ENCODE results near the gene CYSRT1.

The CYSRT1 gene

DNA sequence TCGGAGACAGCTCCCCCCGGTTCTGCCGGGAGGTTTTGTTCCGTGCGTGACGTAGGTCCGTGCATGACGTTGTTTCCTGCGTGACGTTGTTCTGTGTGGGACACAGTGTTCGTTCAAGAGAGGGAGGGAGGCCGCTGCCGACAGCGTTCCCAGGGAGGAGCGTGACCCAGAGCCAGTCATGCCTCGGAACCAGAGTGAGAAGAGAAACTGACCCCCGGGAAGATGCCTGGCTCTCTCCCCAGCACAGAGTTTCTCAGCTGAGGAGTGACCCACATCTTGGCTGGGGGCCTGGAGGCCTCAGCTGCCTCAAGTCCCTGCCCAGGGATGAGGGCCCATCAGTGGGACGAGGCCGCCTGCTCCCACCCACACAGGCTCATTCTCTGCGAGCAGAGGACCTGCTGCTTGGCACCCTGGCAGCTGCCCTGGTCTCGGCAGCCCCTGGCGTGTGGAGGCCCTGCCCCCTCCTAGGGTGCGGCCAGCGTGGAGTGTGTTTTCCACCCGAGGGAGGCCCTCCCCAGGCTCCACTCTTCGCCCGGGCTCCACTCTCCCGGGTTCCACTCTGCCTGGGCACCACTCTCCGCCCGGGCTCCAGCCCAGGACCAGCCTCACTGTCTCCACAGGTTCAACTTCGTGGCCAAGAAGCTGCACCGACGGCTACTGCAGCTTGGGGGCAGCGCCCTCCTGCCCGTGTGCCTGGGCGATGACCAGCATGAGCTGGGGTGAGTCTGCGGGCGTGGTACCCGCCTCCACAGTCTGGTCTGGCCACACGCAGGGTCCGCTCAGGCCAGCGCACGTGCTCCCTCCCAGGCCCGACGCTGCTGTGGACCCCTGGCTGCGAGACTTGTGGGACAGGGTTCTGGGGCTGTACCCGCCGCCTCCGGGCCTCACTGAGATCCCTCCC is 11.6 kb upstream of the CYSRT1 start:
- no peak for DNase-seq

DNA sequence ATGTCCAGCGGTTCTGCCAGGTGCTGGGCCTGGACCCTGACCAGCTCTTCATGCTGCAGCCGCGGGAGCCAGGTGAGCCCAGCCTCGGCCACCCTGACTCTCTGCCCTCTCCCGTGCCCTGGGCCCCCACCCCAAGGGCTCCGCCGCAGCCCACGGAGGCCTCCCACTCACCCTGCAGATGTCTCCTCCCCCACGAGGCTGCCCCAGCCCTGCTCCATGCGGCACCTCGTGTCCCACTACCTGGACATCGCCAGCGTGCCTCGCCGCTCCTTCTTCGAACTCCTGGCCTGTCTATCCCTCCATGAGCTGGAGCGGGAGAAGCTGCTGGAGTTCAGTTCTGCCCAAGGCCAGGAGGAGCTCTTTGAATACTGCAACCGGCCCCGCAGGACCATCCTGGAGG is 10.4 kb upstream of the CYSRT1 start:
- no peak for DNase-seq

DNA sequence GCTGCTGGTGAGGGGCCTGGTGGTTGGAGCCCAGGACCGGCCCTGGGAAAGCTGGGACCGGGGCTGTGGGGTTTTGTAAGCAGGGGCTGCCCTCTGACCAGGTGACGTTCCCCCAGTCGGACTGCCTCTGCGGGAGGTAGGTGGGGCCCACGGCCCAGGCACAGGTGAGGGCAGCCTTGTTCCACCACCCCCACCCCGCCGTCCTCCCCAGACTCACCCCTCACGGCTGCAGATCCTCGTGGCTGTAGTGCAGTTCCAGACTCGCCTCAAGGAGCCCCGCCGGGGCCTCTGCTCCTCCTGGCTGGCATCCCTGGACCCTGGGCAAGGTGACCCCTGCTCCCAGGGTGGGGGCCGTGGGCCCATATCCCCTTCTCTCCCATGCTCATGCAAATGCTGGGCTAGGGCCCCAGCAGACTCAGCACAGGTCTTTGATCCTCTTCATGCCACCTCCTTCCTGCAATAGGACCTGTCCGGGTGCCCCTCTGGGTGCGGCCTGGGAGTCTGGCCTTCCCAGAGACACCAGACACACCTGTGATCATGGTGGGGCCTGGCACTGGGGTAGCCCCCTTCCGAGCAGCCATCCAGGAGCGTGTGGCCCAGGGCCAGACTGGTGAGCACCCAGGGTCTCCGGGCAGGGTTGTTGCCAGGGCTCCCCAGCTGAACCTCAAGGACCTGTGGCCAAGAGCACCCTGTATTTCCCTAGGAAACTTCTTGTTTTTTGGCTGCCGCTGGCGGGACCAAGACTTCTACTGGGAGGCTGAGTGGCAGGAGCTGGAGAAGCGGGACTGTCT is 9.6 kb upstream of the CYSRT1 start:
- DNase-seq = no peak

GRCh38 chr9:137216188-137216965 is 8.6 kb upstream of the CYSRT1 start:
- no peak for DNase-seq

DNA sequence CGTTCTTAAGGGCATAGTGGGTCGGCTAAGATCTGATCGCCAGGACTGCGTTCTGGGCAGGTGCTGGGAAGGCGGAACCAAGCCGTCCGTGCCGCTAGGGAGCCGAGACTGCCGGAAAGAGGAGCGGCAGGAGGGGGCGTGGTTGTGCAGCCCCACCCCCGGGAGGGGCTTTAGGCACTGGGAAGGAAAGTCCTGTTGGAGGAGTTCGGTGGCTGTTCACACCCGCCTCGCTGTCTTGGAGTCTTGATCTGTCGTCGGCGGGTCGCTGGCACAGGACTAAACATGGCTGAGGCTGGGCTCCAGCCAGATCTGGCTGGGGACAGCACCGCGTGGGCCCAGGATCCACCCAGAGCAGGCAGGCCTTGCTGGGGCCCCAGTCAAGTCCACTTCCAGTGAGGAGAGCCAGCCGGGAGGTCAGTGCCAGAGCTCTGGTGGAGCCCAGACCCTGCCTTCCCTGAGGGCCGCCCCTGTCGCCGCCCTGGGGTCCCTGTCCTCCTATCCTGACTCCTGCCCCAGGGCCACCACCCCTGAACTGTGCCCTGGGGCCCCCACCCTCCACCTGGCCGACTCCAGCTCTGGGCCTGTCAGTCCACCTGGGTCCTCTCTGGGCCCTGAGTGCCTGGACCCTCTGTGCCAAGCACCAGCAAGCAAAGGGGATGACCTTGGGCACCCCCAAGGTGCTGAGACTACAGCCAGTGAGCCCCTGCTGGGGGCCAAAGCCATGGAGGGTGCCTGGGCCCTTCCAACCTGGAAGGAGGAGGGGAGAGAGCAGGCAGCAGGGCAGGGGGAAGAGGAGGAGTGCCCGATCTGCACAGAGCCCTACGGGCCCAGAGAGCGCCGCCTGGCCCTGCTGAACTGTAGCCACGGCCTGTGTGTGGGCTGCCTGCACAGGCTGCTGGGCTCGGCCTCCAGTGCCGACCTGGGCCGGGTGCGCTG is 7.4 kb upstream of the CYSRT1 start:
- no peak for DNase-seq

- no peak for DNase-seq
Observed at GRCh38 chr9:137218212-137218753, 6.7 kb upstream of the CYSRT1 start.

- no peak for DNase-seq
Observed at GRCh38 chr9:137218754-137219271, 6.2 kb upstream of the CYSRT1 start.

GRCh38 chr9:137219757-137220316 is 5.1 kb upstream of the CYSRT1 start:
- DNase-seq = no peak

- DNase-seq = no peak
Observed at GRCh38 chr9:137220317-137221094, 4.5 kb upstream of the CYSRT1 start.

DNA sequence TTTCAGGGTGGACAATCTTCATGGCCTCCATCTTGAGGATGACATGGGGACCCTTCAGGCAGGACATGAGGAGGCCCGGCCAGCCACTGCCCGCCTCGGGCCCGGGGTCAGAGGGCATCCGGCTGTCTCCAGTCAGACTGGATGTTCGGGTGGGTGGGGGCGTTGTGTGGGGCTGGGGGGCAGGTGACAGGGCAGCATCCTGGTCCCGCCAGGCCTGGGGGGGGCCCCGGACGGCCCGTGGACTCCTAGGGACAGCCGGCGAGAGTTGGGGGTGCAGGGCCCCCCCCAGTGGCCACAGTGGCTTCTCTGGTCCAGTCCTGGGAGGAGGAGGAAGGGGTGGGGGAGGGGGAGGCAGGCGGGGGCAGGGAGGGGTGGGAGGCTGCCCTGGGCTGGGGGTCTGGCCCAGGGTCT is 3.9 kb upstream of the CYSRT1 start:
- DNase-seq = no peak

- no peak for DNase-seq
Observed at GRCh38 chr9:137221506-137222111, 3.4 kb upstream of the CYSRT1 start.

DNA sequence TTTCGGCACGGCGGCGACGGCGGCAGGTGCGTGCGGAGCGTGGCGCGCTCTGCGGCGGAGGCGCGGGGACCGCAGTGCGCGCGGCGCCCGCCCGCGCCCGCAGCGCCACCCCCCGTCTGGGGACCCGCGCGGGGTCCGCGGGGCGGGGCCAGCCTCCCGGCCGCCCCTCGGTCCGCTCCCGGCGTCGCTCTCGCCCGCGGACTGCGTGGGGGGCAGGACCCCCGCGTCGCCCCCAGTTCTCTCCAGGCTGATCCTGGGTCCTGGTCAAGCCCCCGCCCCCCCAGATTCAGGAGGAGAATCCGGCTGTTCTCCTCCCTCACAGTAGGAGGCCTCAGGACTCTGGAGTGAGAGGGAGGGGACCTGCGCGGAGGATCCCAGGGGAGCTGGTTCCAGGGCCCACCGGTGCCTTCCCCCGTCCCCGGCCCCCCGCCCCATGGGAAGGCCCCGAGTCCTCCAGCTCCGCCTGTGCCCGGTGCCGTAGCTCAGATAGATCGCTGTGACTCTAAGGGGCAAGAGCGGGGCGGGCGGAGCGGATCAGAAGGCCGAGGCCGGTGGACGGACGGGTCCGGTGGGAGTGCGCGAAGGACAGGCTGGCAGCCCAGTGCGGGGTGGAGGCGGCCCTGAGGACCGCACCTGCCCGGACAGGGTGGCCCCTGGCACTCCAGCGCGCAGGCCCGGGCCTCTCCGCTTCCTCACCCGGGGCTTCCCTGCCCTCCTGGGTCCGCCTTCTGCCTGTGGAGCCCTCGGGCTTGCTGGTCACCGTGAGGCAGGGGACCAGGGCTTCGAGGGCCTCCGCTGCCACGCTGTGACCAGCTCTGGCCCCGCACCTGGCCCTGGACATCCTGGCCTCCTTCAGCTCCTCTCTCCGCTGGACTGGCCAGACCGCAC is 2.5 kb upstream of the CYSRT1 start, which contains the start of gene RNF208:
RNF208 (minus strand) TSS at position 51 of the 888 bp plus-strand sequence. CDS start 1,028 bp downstream, outside the sequence.
- DNase-seq = no peak

DNA sequence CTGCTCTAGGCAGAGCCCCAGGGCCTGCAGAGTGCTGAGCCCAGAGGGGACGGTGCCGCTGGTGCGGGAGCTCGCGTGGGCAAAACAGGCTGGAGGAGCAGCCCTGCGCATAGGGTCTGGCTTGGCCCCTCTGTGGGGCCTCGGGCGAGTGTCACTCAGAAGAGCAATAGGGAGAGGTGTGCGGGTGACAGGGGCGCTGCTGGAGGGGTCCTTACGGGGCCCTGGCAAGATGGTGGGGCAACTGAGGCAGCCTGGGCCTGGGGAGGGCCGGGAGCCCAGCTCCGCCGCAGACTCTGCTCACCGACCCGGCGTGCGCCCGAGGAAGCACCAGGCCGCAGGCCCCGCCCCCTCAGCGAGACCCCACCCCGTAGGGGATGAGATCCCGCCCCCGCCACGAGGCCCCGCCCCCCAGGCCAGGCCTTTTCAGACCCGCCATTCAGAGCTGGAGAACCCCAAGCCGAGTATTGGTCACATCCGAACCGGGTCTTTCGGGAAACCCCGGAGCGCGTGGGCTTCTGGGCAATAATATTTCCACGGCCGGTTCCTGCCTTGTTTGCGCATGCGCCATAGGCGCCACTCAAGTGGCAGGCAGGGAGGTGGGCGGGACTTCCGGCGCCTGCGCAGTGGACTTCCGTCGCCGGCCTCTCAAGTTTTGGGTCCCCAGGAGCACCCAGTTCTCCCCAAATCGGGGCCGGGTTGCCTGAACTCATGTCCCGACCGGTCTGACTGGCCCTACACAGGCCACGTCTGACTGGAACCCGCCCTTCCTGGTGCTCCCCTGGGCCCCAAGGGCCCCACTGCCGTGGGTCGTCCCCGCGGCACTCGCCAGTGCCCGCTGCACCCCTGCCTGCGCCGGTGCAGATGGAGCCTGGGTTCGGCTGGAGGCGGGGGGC is 1.6 kb upstream of the CYSRT1 start:
- peak; percentile 95 to 99 (median 97) for DNase-seq

DNA sequence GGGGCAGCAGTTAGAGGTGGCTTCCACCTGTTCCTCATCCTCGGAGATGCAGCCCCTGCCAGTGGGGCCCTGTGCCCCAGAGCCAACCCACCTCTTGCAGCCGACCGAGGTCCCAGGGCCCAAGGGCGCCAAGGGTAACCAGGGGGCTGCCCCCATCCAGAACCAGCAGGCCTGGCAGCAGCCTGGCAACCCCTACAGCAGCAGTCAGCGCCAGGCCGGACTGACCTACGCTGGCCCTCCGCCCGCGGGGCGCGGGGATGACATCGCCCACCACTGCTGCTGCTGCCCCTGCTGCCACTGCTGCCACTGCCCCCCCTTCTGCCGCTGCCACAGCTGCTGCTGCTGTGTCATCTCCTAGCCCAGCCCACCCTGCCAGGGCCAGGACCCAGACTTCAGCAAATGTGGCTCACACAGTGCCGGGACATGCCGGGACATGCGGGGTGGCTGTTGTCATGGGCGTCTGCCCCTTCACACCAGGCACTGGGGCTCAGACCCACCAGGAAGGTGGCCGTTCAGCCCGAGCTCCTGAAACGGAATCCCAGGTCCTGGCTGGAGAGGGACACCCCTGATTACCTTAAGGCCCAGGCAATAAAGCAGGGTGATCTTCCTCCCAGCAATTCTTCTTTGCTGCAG is 841 bp downstream of the CYSRT1 start:
- DNase-seq = no peak

DNA sequence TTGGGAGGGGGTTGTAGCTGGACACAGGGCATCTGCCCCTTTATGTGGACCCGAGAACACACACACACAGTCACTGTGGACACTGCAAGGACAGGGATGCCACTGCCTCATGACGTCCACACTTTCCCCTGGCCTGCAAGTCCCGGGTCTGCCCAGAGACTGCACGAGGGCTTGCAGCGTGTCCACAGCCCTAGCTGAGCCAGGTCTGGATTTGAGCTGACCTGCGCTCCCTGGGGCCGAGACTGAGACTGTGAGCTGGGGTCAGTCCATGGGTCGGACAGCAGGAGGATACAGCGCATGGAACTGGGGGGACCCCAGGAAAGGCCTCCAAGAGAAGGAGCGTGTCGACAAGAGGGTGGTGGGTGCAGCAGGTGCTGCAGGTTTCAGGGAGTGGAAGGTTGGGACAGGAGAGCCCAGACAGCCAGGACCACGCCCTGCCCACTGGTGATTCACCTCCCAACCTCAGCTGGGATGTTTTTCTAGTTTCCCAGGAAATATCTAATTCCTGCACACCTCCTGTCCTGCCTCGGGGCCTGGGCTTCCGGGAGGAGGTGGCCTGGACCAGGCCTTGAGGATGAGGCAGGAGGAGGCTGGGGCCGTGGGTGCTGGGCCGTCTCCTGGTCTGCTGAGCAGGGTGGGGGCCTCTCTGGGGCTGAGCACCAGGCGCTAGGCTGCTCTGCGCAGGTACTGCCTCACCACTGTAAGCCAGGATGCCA is 1.5 kb downstream of the CYSRT1 start:
- DNase-seq = no peak

Measured in T-helper 1 cell (primary cell).